Coronary artery (tissue), 2 donors: ENCODE measurements around the gene DLX3.
A peak's percentile ranks its signal among the peaks of the same experiment; 100 is the strongest.

Source experiments
- DNase-seq: peaks from one replicate; pipeline ENCODE4 v3.0.0-alpha.2; 2017; ENCODE audit warnings: low spot score
- H3K27ac ChIP-seq, 2 donors: fragments of 200-600 bp; sonication (generic); one replicate each; pipeline ENCODE4 v1.5.1; 2016 to 2019
- H3K4me3 ChIP-seq: fragments of 200-600 bp; sonication (generic); 2 replicates; pipeline ENCODE4 v1.5.1; 2016; ENCODE audit warnings: mild to moderate bottlenecking, moderate library complexity
- TF ChIP-seq, protein P1 (sequence below): fragments of 200-600 bp; sonication (generic); IDR thresholded peaks from one replicate; pipeline ENCODE4 v1.5.1; 2019; ENCODE audit warnings: antibody characterized with exemption

The DLX3 gene

DNA sequence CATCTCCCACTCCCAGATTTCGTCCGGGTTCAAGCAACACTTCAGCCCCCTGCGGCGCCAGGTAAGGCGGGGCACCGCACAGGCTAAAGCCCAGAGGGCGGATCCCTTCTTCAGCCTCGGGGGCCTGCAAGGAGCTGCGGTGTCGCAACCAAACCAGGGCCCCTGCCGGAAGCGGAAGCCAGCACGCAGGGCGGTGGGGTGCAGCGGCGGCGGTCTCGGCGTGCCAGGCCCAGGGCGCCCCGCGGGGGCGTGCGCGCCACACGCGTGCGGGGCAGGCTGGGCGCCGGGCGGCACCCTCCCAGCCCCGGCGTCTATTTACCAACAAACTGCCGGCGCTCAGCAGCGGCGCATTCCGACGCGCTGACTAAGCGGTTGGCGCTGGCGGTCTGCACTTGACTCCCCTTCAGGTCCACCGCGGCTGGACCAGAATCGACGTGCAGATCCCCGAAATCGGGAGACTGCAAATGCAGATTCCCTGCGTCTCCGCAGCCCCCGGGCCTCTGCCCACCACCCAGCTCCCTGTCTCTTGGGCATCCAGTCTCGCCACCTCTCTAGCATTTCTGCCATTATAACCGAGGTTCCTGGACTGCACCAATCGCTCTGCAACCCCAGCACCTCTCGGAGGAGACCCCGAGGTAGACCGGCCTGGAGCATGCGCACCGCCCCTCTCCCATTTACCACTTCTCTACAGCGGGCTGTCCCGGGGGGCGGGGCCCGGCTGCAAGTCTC is 26.5 kb downstream of the DLX3 start:
- H3K4me3 ChIP-seq: peak overlapping the region; percentile 71
- DNase-seq: no peak
- TF ChIP-seq, protein P1, sequence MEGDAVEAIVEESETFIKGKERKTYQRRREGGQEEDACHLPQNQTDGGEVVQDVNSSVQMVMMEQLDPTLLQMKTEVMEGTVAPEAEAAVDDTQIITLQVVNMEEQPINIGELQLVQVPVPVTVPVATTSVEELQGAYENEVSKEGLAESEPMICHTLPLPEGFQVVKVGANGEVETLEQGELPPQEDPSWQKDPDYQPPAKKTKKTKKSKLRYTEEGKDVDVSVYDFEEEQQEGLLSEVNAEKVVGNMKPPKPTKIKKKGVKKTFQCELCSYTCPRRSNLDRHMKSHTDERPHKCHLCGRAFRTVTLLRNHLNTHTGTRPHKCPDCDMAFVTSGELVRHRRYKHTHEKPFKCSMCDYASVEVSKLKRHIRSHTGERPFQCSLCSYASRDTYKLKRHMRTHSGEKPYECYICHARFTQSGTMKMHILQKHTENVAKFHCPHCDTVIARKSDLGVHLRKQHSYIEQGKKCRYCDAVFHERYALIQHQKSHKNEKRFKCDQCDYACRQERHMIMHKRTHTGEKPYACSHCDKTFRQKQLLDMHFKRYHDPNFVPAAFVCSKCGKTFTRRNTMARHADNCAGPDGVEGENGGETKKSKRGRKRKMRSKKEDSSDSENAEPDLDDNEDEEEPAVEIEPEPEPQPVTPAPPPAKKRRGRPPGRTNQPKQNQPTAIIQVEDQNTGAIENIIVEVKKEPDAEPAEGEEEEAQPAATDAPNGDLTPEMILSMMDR: no peak
- no peak overlapping the region for H3K27ac ChIP-seq

DNA sequence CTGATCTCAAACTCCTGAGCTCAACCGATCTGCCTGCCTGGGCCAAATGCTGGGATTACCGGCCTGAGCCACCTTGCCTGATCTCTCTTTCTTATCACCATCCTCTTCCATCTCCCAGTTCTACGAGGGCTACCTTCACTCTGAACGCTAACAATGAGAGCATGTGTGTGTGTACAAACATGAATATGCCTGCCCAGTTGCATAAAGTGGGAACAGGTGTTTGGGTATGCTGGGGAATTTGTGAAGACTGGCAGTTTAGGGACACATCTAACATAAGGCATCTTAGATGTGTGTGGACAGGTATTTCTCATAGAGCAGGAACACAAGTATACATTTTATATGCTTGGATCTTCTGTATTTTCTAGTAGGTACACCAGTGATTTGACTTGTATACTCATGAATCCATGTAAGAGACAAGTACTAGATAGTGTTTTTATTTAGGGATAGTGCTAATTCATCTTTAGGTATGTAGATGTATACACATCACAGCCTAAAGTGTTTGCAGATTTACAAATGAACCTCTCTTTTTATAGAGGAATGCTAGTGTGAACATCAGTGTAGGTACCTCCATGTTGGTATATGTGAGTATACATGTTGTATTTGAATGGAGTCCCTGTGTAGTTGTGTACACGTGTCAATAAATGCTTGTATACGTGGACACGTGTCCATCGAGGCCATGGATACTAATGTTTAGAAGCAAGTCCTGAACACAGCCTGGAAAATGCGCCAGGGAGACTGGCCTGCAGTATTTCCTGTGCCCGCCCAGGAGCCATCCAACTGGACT is 27.2 kb downstream of the DLX3 start:
- DNase-seq: no peak
- Histone ChIP-seq H3K4me3 (peak overlapping the region; percentile 71), H3K27ac (no peak overlapping the region)
- TF ChIP-seq, protein P1: no peak

DNA sequence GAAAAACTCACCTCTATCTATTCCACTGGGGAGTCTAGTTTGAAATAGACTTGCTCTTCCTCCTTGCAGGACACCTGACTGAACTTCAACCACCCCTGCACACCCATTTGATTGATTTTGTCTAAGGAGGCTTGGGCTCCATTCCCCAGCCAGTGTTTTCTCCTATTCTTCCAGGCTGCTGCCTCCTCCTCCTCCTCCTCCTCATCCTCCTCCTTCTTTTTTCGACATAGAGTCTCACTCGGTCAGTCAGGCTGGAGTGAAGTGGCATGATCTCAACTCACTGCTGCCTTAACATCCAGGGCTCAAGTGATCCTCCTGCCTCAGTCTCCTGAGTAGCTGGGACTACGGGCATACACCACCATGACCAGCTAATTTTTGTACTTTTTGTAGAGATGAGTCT is 27.8 kb downstream of the DLX3 start:
- Histone ChIP-seq H3K27ac (no peak overlapping the region), H3K4me3 (no peak overlapping the region)
- TF ChIP-seq, protein P1: no peak
- no peak for DNase-seq

DNA sequence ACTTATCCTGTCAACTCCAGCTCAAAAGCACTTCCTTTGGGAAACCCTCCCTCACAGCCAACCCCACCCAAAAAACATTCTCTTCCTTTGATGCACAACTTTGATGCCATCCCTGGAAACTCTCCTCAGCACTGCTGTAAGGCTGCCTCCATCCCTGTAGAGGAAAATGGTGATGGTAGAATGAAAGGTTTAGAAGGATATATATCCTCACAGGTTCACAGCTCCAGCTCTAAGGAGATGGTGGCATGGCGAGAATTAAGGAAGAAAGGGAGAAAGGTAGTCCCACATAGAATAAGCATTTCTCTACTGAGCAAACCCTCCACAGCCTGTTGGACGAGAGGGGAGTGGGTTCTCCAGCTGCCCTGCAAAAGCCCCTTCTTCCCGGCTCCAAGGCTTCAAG is 28.3 kb downstream of the DLX3 start:
- TF ChIP-seq, protein P1: no peak
- no peak overlapping the region for H3K27ac ChIP-seq
- H3K4me3 ChIP-seq: no peak overlapping the region
- DNase-seq: no peak

DNA sequence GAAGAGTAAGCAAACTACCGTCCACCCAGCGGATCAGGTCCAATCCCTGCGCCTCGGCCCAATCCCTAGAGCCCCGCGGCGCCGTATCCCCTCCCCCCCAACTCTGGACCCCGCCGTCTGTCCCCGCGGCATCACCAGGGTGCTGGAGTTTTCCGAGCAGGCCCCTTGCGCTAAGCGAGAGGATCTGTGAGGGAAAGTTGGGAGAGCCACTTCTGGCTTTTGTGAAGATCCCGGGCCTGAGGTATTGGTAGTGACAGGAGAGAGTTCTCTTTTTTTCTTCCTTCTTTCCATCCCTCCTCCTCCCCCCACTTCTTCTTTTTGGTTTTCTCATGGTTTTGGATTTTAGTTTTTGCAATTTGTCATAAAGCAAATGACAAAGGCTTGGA is 29.5 kb downstream of the DLX3 start:
- no peak for DNase-seq
- TF ChIP-seq, protein P1: no peak
- H3K27ac ChIP-seq: no peak overlapping the region
- H3K4me3 ChIP-seq: peak overlapping the region; percentile 45

DNA sequence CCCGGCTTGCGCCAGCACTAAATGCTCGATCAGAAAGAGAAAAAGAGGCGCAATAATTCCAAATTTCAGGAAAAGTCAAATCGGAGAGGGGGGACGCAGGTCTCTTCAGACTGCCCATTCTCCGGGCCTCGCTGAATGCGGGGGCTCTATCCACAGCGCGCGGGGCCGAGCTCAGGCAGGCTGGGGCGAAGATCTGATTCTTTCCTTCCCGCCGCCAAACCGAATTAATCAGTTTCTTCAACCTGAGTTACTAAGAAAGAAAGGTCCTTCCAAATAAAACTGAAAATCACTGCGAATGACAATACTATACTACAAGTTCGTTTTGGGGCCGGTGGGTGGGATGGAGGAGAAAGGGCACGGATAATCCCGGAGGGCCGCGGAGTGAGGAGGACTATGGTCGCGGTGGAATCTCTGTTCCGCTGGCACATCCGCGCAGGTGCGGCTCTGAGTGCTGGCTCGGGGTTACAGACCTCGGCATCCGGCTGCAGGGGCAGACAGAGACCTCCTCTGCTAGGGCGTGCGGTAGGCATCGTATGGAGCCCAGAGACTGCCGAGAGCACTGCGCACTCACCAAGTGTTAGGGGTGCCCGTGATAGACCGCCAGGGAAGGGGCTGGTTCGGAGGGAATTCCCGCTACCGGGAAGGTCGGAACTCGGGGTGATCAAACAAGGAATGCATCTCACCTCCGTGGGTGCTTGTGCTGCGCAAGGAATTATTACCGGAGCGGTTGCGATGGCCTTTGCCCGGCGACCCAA is 30.1 kb downstream of the DLX3 start:
- DNase-seq: no peak
- TF ChIP-seq, protein P1: no peak
- Histone ChIP-seq H3K27ac (no peak overlapping the region), H3K4me3 (peak overlapping the region; percentile 45)
